Measurements from ENCODE around the gene KRIT1. TPM values are rescaled to one million over a fixed set of nuclear protein-coding genes. Genes with fewer than 3 reads are reported as not detected.
"Not testable (repeated sequence)": the region's sequence is repeated elsewhere in the genome, so short reads cannot be mapped to it uniquely, and the experiment has no call there.

KRIT1 gene
- total RNA-seq, 1 donor from 2014 or later = 29.0 TPM

- no peak for DNase-seq (ENCODE audit: low spot score)
Observed at GRCh38 chr7:92250603-92251002, 4.9 kb upstream of the KRIT1 start.

GRCh38 chr7:92246360-92247101 is 817 bp upstream of the KRIT1 start:
- DNase-seq (ENCODE audit: low spot score) = no peak

- no peak for DNase-seq (ENCODE audit: low spot score)
Observed at GRCh38 chr7:92244808-92245486, 767 bp downstream of the KRIT1 start.

GRCh38 chr7:92242972-92243371 is 2.7 kb downstream of the KRIT1 start:
- DNase-seq (ENCODE audit: low spot score) = no peak

- no peak for DNase-seq (ENCODE audit: low spot score)
Observed at GRCh38 chr7:92230547-92230946, 15.2 kb downstream of the KRIT1 start.

- DNase-seq (ENCODE audit: low spot score) = no peak
Observed at GRCh38 chr7:92228742-92229141, 17.0 kb downstream of the KRIT1 start.

GRCh38 chr7:92228100-92228499 is 17.6 kb downstream of the KRIT1 start:
- DNase-seq (ENCODE audit: low spot score) = no peak

- no peak for DNase-seq (ENCODE audit: low spot score)
Observed at GRCh38 chr7:92226981-92227380, 18.7 kb downstream of the KRIT1 start.

- DNase-seq (ENCODE audit: low spot score) = no peak
Observed at GRCh38 chr7:92221766-92222165, 23.9 kb downstream of the KRIT1 start.

GRCh38 chr7:92206672-92207071 is 39.0 kb downstream of the KRIT1 start:
- no peak for DNase-seq (ENCODE audit: low spot score)

- DNase-seq (ENCODE audit: low spot score) = no peak
Observed at GRCh38 chr7:92205987-92206386, 39.7 kb downstream of the KRIT1 start.

GRCh38 chr7:92200791-92201190 is 44.9 kb downstream of the KRIT1 start:
- no peak for DNase-seq (ENCODE audit: low spot score)

- no peak for DNase-seq (ENCODE audit: low spot score)
Observed at GRCh38 chr7:92192326-92192725, 53.4 kb downstream of the KRIT1 start.

- DNase-seq (ENCODE audit: low spot score) = not testable (repeated sequence)
Observed at GRCh38 chr7:92189246-92189645, 56.5 kb downstream of the KRIT1 start.

GRCh38 chr7:92184294-92184693 is 61.4 kb downstream of the KRIT1 start:
- DNase-seq (ENCODE audit: low spot score) = not testable (repeated sequence)

GRCh38 chr7:92178928-92179924 is 66.5 kb downstream of the KRIT1 start, which contains the start of gene LRRD1:
TSS of gene LRRD1 (minus strand) at chr7:92179142. CDS start at chr7:92165202, 13,940 bp downstream.
- peak; percentile 96 for DNase-seq (ENCODE audit: low spot score)

- DNase-seq (ENCODE audit: low spot score) = no peak
Observed at GRCh38 chr7:92177362-92177761, 68.4 kb downstream of the KRIT1 start.

GRCh38 chr7:92169529-92169928 is 76.2 kb downstream of the KRIT1 start:
- not testable (repeated sequence) for DNase-seq (ENCODE audit: low spot score)

- DNase-seq (ENCODE audit: low spot score) = no peak
Observed at GRCh38 chr7:92161271-92161670, 84.4 kb downstream of the KRIT1 start.

- DNase-seq (ENCODE audit: low spot score) = no peak
Observed at GRCh38 chr7:92158660-92159575, 86.8 kb downstream of the KRIT1 start.

Measured in mesenteric fat pad (tissue), 1 donor.